IMR-90 (cell line): ENCODE results near the gene CDC42EP3. TPM values are rescaled to one million over a fixed set of nuclear protein-coding genes. Genes with fewer than 3 reads are reported as not detected.

Experiments used
- ATAC-seq: fragments of 200-7000 bp; cut with Tn5 transposase; 2 replicates; pipeline ENCODE4 v1.9.1; 2020; ENCODE audit warnings: low read depth, mild to moderate bottlenecking, moderate library complexity
- BruUV-seq: library from RNA; stranded (reverse); fragments of 400-500 nt; replicated peaks from 2 replicates; lab custom pipeline; 2021; lab: Mats Ljungman, UMichigan
- CTCF ChIA-PET: fragments of 300-600 bp; formaldehyde crosslinking; extraction: SDS; loops from one replicate; lab custom pipeline; 2021; ENCODE audit warnings: antibody characterized with exemption; lab: Yijun Ruan, JAX
- POLR2A ChIA-PET: fragments of 300-600 bp; sonication (Branson Sonifier 250); formaldehyde crosslinking; loops from one replicate; lab custom pipeline; 2022; ENCODE audit warnings: antibody characterized with exemption; ENCODE audit not compliant: unreplicated experiment; lab: Charles Lee
- DNase-seq: peaks from one replicate; pipeline ENCODE4 v3.0.0; 2013
- H2AFZ ChIP-seq: replicated peaks from 2 replicates; pipeline ENCODE3; 2013; ENCODE audit warnings: low read length, mild to moderate bottlenecking; ENCODE audit not compliant: poor library complexity
- H2AK5ac ChIP-seq: 2 replicates; pipeline ENCODE4 v1.6.1; 2013; ENCODE audit warnings: low read depth, low read length, inconsistent platforms
- H2AK9ac ChIP-seq: replicated peaks from 2 replicates; pipeline ENCODE3; 2013; ENCODE audit warnings: mild to moderate bottlenecking, low read depth, low read length, moderate library complexity; ENCODE audit not compliant: poor library complexity
- H2BK120ac ChIP-seq: 2 replicates; pipeline ENCODE4 v1.6.1; 2013; ENCODE audit warnings: low read depth, low read length, inconsistent platforms
- H2BK15ac ChIP-seq: 3 replicates; pipeline ENCODE4 v1.6.1; 2013; ENCODE audit warnings: low read depth, low read length, inconsistent platforms
- H2BK20ac ChIP-seq: 2 replicates; pipeline ENCODE4 v1.6.1; 2013; ENCODE audit warnings: low read depth, mild to moderate bottlenecking, inconsistent platforms, low read length, moderate library complexity
- H2BK5ac ChIP-seq: 2 replicates; pipeline ENCODE4 v1.6.1; 2013; ENCODE audit warnings: mild to moderate bottlenecking, low read depth, low read length, inconsistent platforms; ENCODE audit not compliant: poor library complexity, severe bottlenecking
- H3K14ac ChIP-seq: replicated peaks from 2 replicates; pipeline ENCODE4 v1.6.1; 2013; ENCODE audit warnings: low read depth, low read length, inconsistent platforms
- H3K18ac ChIP-seq: 2 replicates; pipeline ENCODE4 v1.6.1; 2013; ENCODE audit warnings: low read depth, low read length, control low read depth
- H3K23ac ChIP-seq: 2 replicates; pipeline ENCODE4 v1.6.1; 2013; ENCODE audit warnings: low read depth, low read length, inconsistent platforms
- H3K27ac ChIP-seq: 2 replicates; pipeline ENCODE4 v1.5.1; 2013; ENCODE audit warnings: mild to moderate bottlenecking, control low read depth, low read length; ENCODE audit not compliant: insufficient read depth
- H3K27me3 ChIP-seq: 2 replicates; pipeline ENCODE4 v1.6.1; 2013; ENCODE audit warnings: low read length; ENCODE audit not compliant: control insufficient read depth, insufficient read depth
- H3K36me3 ChIP-seq: 2 replicates; pipeline ENCODE4 v1.6.1; 2013; ENCODE audit warnings: low read length, mixed read lengths; ENCODE audit not compliant: control insufficient read depth, insufficient read depth
- H3K4ac ChIP-seq: 2 replicates; pipeline ENCODE4 v1.6.1; 2013; ENCODE audit warnings: low read depth, low read length, inconsistent platforms
- H3K4me1 ChIP-seq: 2 replicates; pipeline ENCODE4 v1.6.1; 2013; ENCODE audit warnings: low read length, mixed read lengths; ENCODE audit not compliant: control insufficient read depth, insufficient read depth
- H3K4me2 ChIP-seq: 2 replicates; pipeline ENCODE4 v1.6.1; 2013; ENCODE audit warnings: low read depth, mild to moderate bottlenecking, control low read depth, low read length, moderate library complexity
- H3K4me3 ChIP-seq: 2 replicates; pipeline ENCODE4 v1.5.1; 2013; ENCODE audit warnings: low read depth, mild to moderate bottlenecking, control low read depth, low read length, moderate library complexity; ENCODE audit not compliant: insufficient read depth
- H3K56ac ChIP-seq: 2 replicates; pipeline ENCODE4 v1.6.1; 2013; ENCODE audit warnings: low read length, inconsistent platforms; ENCODE audit not compliant: insufficient read depth; ENCODE audit errors: extremely low read depth
- H3K79me1 ChIP-seq, 2 experiments: 2 replicates each; pipeline ENCODE4 v1.6.1; 2013; ENCODE audit warnings: low read length in 2 of 2, inconsistent platforms in 1 of 2, low read depth in 1 of 2
- H3K9ac ChIP-seq: 2 replicates; pipeline ENCODE4 v1.6.1; 2013; ENCODE audit warnings: low read depth, low read length, control low read depth
- H3K9me1 ChIP-seq: 2 replicates; pipeline ENCODE4 v1.6.1; 2013; ENCODE audit warnings: low read length, inconsistent platforms; ENCODE audit not compliant: insufficient read depth
- H3K9me3 ChIP-seq: 2 replicates; pipeline ENCODE4 v1.6.1; 2013; ENCODE audit warnings: low read length; ENCODE audit not compliant: control insufficient read depth, insufficient read depth
- H4K20me1 ChIP-seq: 2 replicates; pipeline ENCODE4 v1.6.1; 2013; ENCODE audit warnings: low read length, inconsistent platforms; ENCODE audit not compliant: insufficient read depth
- H4K5ac ChIP-seq: 2 replicates; pipeline ENCODE4 v1.6.1; 2013; ENCODE audit warnings: mild to moderate bottlenecking, low read depth, low read length, control low read depth
- H4K8ac ChIP-seq, 2 experiments: 2 replicates each; pipeline ENCODE4 v1.6.1; 2013; ENCODE audit warnings: low read depth in 2 of 2, low read length in 2 of 2, control low read depth in 1 of 2, inconsistent platforms in 1 of 2
- H4K91ac ChIP-seq: 2 replicates; pipeline ENCODE4 v1.6.1; 2013; ENCODE audit warnings: low read depth, low read length, inconsistent platforms; ENCODE audit not compliant: insufficient read depth
- CEBPB ChIP-seq: IDR thresholded peaks from 2 replicates; pipeline ENCODE4 v1.6.1; 2012; ENCODE audit warnings: low read depth, low read length, improper control_type of control experiment
- NFE2L2 ChIP-seq: fragments of 150-350 bp; IDR thresholded peaks from 2 replicates; pipeline ENCODE4 v1.6.1; 2016; ENCODE audit warnings: low read depth, mild to moderate bottlenecking, low read length
- RAD21 ChIP-seq: IDR thresholded peaks from 2 replicates; pipeline ENCODE4 v1.6.1; 2012; ENCODE audit warnings: low read length, improper control_type of control experiment
- RCOR1 ChIP-seq: IDR thresholded peaks from 2 replicates; pipeline ENCODE4 v1.6.1; 2012; ENCODE audit warnings: mild to moderate bottlenecking, low read length, improper control_type of control experiment; ENCODE audit not compliant: insufficient replicate concordance
- RFX5 ChIP-seq: IDR thresholded peaks from 2 replicates; pipeline ENCODE4 v1.8.0; 2012; ENCODE audit warnings: low read depth, mild to moderate bottlenecking, low read length, moderate library complexity
- WGBS, 2 experiments: methylation state at CpG; one replicate each; pipeline versions ENCODE4 v1.1.5 to v1.1.7; 2013; ENCODE audit warnings: missing lambda C conversion rate in 2 of 2; ENCODE audit not compliant: insufficient read length in 1 of 2; ENCODE audit errors: extremely low coverage in 2 of 2; 5-methylcytosine and 5-hydroxymethylcytosine counted together
- dilution Hi-C: fragments of 300-500 bp; cut with HindIII; formaldehyde crosslinking; loops from one replicate; pipeline ENCODE4 v1.14.3; 2018; ENCODE audit warnings: low sequenced_read_pairs; ENCODE audit not compliant: unreplicated experiment
- in situ Hi-C: fragments of 300-500 bp; cut with MboI; formaldehyde crosslinking; loops from 3 replicates; pipeline ENCODE4 v1.14.3; 2019; ENCODE audit warnings: low sequenced_read_pairs, inconsistent platforms, mixed read lengths
- intact Hi-C: fragments of 100-400 bp; cut with micrococcal nuclease; formaldehyde crosslinking; loops from 2 replicates; pipeline ENCODE4 v1.10.0; 2022
- polyA plus RNA-seq, 3 experiments: library from polyadenylated mRNA; depleted of rRNA; stranded (reverse); fragments of >200 nt; gene quantifications; 2 replicates each; pipeline ENCODE4 v1.2.3, GENCODE V29; 2012; ENCODE audit warnings: low replicate concordance in 1 of 3
- total RNA-seq: library from RNA; depleted of rRNA; stranded (reverse); fragments of >200 nt; gene quantifications from 2 replicates; pipeline ENCODE4 v1.2.3, GENCODE V29; 2012
- TF ChIP-seq, protein P1 (sequence below): fragments of 150-350 bp; IDR thresholded peaks from 2 replicates; pipeline ENCODE4 v1.6.1; 2016; ENCODE audit warnings: low read depth, mild to moderate bottlenecking, low read length, moderate library complexity, borderline replicate concordance
- TF ChIP-seq, protein P2 (sequence below): fragments of 150-350 bp; IDR thresholded peaks from 2 replicates; pipeline ENCODE4 v1.6.1; 2017; ENCODE audit warnings: mild to moderate bottlenecking, antibody characterized with exemption, low read length, low read depth

The CDC42EP3 gene
- total and polyA plus RNA-seq, 2 of the 4 experiments (the other 2 are of a cell fraction), result 167 to 193 TPM

- WGBS, 2 experiments, result 100% methylated on average over 1 of the region's 2 CpGs; no CpG with 5 or more reads in 1 of the 2 experiments
- no peak for ATAC-seq
Measured at GRCh38 chr2:37666772-37667171, 4.7 kb downstream of the CDC42EP3 start.

More at GRCh38 chr2:37666772-37667171, 4.7 kb downstream of the CDC42EP3 start:
- Histone ChIP-seq H2BK15ac (no peak overlapping the region), H3K4me1 (peaks cover 28% of the 10 kb centered on the region), H3K27ac (peak overlapping the region; percentile 54; the same call in 1 of the 2 replicates), H2AK5ac (no peak overlapping the region), H2AFZ (no peak overlapping the region), H3K56ac (no peak overlapping the region), H4K91ac (no peak overlapping the region), H4K8ac (no peak overlapping the region), H2BK5ac (no peak overlapping the region), H2BK120ac (no peak overlapping the region), H3K9me1 (peaks cover 26% of the 10 kb centered on the region), H3K36me3 (peaks cover 48% of the 10 kb centered on the region), H3K27me3 (no peaks in the 10 kb centered on the region), H3K9ac (peak overlapping the region; percentile 45; the same call in 1 of the 2 replicates), H3K9me3 (no peaks in the 10 kb centered on the region), H3K4me3 (peak overlapping the region; percentile 30), H3K4me2 (peak overlapping the region; percentile 96), H3K79me1 (peaks cover 0 to 48% of the 10 kb centered on the region in 2 experiments; a peak in 2 of 4 replicates), H3K18ac (no peak overlapping the region), H2BK20ac (no peak overlapping the region), H2AK9ac (no peak overlapping the region), H4K5ac (no peak overlapping the region), H3K23ac (peak overlapping the region; percentile 82), H3K4ac (0 out of 2 replicates have a peak overlapping the region, but pooled peaks have one; percentile 13), H4K20me1 (peaks cover 95% of the 10 kb centered on the region), H3K14ac (peak overlapping the region; percentile 29; the same call in 1 of the 2 replicates)
- ChIA-PET POLR2A (interaction anchor here (0.6 to 1.2 kb wide), 3 partner anchors 68 to 189 kb away, joined by 3 to 4 read pairs (median 3); no protein-coding TSS in a partner anchor), CTCF (interaction anchor here (0.7 to 1.4 kb wide), 3 partner anchors 166 to 960 kb away, joined by 3 read pairs; no protein-coding TSS in a partner anchor)
- DNase-seq, result no peak
- dilution Hi-C loops, result no loop called here
- TF ChIP-seq CEBPB (no peak), NFE2L2 (no peak), RFX5 (no peak), RCOR1 (no peak), RAD21 (no peak)
- TF ChIP-seq, protein P1, sequence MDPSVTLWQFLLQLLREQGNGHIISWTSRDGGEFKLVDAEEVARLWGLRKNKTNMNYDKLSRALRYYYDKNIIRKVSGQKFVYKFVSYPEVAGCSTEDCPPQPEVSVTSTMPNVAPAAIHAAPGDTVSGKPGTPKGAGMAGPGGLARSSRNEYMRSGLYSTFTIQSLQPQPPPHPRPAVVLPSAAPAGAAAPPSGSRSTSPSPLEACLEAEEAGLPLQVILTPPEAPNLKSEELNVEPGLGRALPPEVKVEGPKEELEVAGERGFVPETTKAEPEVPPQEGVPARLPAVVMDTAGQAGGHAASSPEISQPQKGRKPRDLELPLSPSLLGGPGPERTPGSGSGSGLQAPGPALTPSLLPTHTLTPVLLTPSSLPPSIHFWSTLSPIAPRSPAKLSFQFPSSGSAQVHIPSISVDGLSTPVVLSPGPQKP, result no peak
- TF ChIP-seq, protein P2, sequence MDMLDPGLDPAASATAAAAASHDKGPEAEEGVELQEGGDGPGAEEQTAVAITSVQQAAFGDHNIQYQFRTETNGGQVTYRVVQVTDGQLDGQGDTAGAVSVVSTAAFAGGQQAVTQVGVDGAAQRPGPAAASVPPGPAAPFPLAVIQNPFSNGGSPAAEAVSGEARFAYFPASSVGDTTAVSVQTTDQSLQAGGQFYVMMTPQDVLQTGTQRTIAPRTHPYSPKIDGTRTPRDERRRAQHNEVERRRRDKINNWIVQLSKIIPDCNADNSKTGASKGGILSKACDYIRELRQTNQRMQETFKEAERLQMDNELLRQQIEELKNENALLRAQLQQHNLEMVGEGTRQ, result no peak
- BruUV-seq, result no TSS peak
- in situ Hi-C loops, result no loop called here
- intact Hi-C loops, result no loop called here
